Measurements from ENCODE around the gene CTXN1. TPM values are rescaled to one million over a fixed set of nuclear protein-coding genes. Genes with fewer than 3 reads are reported as not detected.

CTXN1 gene
- total RNA-seq, 1 experiment from 2014 or later, result 71.7 TPM

- no peak overlapping the region for H3K27ac ChIP-seq (ENCODE audit: low read depth, low read length, poor library complexity, severe bottlenecking)
- peaks cover 47% of the 10 kb centered on the region for H3K4me1 ChIP-seq (ENCODE audit: insufficient read depth, low read length, poor library complexity, severe bottlenecking)
- peaks cover 15% of the 10 kb centered on the region for H3K36me3 ChIP-seq (ENCODE audit: insufficient read depth, low read length, poor library complexity, severe bottlenecking)
- intact Hi-C loops (cut with micrococcal nuclease; ENCODE audit: unreplicated experiment), result loop anchor here (5.0 kb wide), 1 partner anchor 50 kb away; the partner anchor contains the start of gene PRR36
- H3K4me3 ChIP-seq (ENCODE audit: low read depth, low read length, poor library complexity, severe bottlenecking), result no peak overlapping the region
- no peaks in the 10 kb centered on the region for H3K27me3 ChIP-seq (replicated peaks; ENCODE audit: insufficient read depth, low read depth, low read length, poor library complexity)
- no peak for TF ChIP-seq CTCF (conservative IDR thresholded peaks at IDR 0.05; ENCODE audit: low read depth, low read length)
- TF ChIP-seq EZH2 (IDR thresholded peaks at IDR 0.05; ENCODE audit: borderline replicate concordance, low read depth, low read length, poor library complexity, severe bottlenecking), result no peak
- ChIA-PET POLR2A (ENCODE audit: low non-redundant PET) (no interaction called here), CTCF (interaction anchor here (2.5 kb wide), 1 partner anchor 22 kb away, joined by 10 read pairs; the partner anchor contains the start of gene TIMM44)
- no peaks in the 10 kb centered on the region for H3K9me3 ChIP-seq (ENCODE audit: low read depth, low read length, poor library complexity, severe bottlenecking)
- BruUV-seq (replicated peaks), result TSS peak; percentile 49
- no peak for DNase-seq (ENCODE audit: low spot score)
Observed at GRCh38 chr19:7921967-7922835, 3.7 kb downstream of the CTXN1 start.

GRCh38 chr19:7921302-7921966 is 4.5 kb downstream of the CTXN1 start:
- H3K4me3 ChIP-seq (ENCODE audit: low read depth, low read length, poor library complexity, severe bottlenecking), result peak overlapping the region; percentile 43
- no TSS peak for BruUV-seq (replicated peaks)
- intact Hi-C loops (cut with micrococcal nuclease; ENCODE audit: unreplicated experiment), result loop anchor here (5.0 kb wide), 1 partner anchor 49 kb away; the partner anchor contains the start of gene PRR36
- no peak for TF ChIP-seq EZH2 (IDR thresholded peaks at IDR 0.05; ENCODE audit: borderline replicate concordance, low read depth, low read length, poor library complexity, severe bottlenecking)
- no peak for TF ChIP-seq CTCF (conservative IDR thresholded peaks at IDR 0.05; ENCODE audit: low read depth, low read length)
- H3K27me3 ChIP-seq (replicated peaks; ENCODE audit: insufficient read depth, low read depth, low read length, poor library complexity), result peaks cover 6% of the 10 kb centered on the region
- H3K9me3 ChIP-seq (ENCODE audit: low read depth, low read length, poor library complexity, severe bottlenecking), result no peaks in the 10 kb centered on the region
- H3K36me3 ChIP-seq (ENCODE audit: insufficient read depth, low read length, poor library complexity, severe bottlenecking), result peaks cover 15% of the 10 kb centered on the region
- peak overlapping the region; percentile 55 for H3K27ac ChIP-seq (ENCODE audit: low read depth, low read length, poor library complexity, severe bottlenecking)
- no peak for DNase-seq (ENCODE audit: low spot score)
- CTCF ChIA-PET, result interaction anchor here (0.7 to 2.5 kb wide), 5 partner anchors 18 to 353 kb away, joined by 3 to 11 read pairs (median 5); partner anchors contain the start of genes MAP2K7 and TIMM44
- H3K4me1 ChIP-seq (ENCODE audit: insufficient read depth, low read length, poor library complexity, severe bottlenecking), result peaks cover 54% of the 10 kb centered on the region
- POLR2A ChIA-PET (ENCODE audit: low non-redundant PET), result no interaction called here

GRCh38 chr19:7920519-7921301 is 5.2 kb downstream of the CTXN1 start:
- ChIA-PET POLR2A (ENCODE audit: low non-redundant PET) (interaction anchor here (0.5 to 0.8 kb wide), 7 partner anchors 23 to 1898 kb away, joined by 4 to 11 read pairs (median 8); partner anchors contain the start of genes FBXL12 and TIMM44), CTCF (interaction anchor here (0.6 to 2.5 kb wide), 10 partner anchors 8 to 659 kb away, joined by 3 to 12 read pairs (median 4); partner anchors contain the start of genes MAP2K7 and TIMM44)
- Histone ChIP-seq H3K4me1 (ENCODE audit: insufficient read depth, low read length, poor library complexity, severe bottlenecking) (peaks cover 57% of the 10 kb centered on the region), H3K27me3 (replicated peaks; ENCODE audit: insufficient read depth, low read depth, low read length, poor library complexity) (peaks cover 12% of the 10 kb centered on the region), H3K36me3 (ENCODE audit: insufficient read depth, low read length, poor library complexity, severe bottlenecking) (peaks cover 15% of the 10 kb centered on the region), H3K27ac (ENCODE audit: low read depth, low read length, poor library complexity, severe bottlenecking) (peak overlapping the region; percentile 72), H3K9me3 (ENCODE audit: low read depth, low read length, poor library complexity, severe bottlenecking) (no peaks in the 10 kb centered on the region), H3K4me3 (ENCODE audit: low read depth, low read length, poor library complexity, severe bottlenecking) (peak overlapping the region; percentile 71)
- no TSS peak for BruUV-seq (replicated peaks)
- peak; percentile 98 for DNase-seq (ENCODE audit: low spot score)
- intact Hi-C loops (cut with micrococcal nuclease; ENCODE audit: unreplicated experiment), result loop anchor here (5.0 kb wide), 1 partner anchor 48 kb away; the partner anchor contains the start of gene PRR36
- TF ChIP-seq EZH2 (IDR thresholded peaks at IDR 0.05; ENCODE audit: borderline replicate concordance, low read depth, low read length, poor library complexity, severe bottlenecking), result no peak
